Stimulated activated CD8-positive, alpha-beta memory T cell treated with anti-CD3 and anti-CD28 coated beads, Interleukin-4, amount 100 ng/mL, for 1 hour (primary cell): ENCODE data around the gene SLC10A1.
"Not testable (repeated sequence)": the region's sequence is repeated elsewhere in the genome, so short reads cannot be mapped to it uniquely, and the experiment has no call there.

Experiments used
- DNase-seq, 2 donors: peaks; one replicate each; pipeline ENCODE4 v3.0.0-alpha.2; 2020; ENCODE audit warnings: low read depth in 2 of 2, low spot score in 1 of 2

Gene SLC10A1

DNA sequence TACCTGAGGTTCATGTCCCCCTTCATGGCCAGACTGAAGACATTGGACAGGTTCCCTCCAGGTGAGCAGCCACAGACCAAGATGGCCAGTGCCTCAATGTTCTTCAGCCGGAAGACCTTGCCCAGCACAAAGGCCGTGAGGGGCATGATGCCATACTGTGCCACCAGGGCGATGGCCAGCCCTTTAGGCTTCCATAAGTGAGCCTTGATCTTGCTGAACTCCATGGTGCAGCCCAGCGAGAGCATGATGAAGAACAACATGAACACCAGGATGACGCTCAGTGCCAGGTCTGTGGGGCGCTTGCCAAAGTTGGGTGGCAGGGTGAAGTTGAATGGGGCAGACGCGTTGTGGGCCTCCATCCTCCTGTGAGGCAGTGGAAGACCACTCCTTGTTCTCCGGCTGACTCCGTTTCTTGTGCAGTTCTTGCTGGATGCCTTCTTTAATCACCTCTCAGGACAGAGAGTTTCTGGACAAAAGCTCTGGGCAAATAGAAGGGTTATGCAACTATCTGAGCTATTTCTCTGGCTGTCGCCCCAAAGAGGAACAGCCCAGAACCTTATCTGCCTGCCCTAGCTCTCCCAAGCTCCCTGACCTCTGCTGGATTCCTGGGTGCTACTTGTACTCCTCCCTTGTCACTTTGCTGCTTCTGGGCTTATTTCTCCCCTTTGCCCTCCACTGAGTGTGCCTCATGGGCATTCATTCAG lies at the start of gene SLC10A1:
TSS of gene SLC10A1 (minus strand) at position 445 of the 704 bp plus-strand sequence. CDS start at position 359, 86 bp downstream.
- no peak for DNase-seq

DNA sequence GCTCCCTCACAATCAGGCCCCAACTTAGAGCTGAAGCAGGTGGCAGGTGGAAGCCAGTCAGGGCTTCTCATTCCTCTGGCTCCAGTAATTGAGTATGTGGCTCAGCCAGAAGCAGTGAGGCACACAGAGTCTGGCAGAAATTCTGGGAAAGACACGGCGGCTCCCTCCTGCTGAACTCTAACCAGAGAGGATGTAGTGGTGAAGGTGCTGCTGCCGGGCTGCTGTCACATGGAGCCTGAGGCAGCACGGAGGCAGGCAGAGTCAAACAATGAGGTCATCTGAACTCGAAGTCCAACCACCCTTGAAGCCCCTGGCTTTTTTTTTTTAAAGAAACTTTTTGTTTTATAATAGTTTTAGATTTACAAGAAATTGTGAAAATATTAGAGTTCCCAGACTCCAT lies 48.7 kb upstream of the SLC10A1 start:
- DNase-seq: no peak

DNA sequence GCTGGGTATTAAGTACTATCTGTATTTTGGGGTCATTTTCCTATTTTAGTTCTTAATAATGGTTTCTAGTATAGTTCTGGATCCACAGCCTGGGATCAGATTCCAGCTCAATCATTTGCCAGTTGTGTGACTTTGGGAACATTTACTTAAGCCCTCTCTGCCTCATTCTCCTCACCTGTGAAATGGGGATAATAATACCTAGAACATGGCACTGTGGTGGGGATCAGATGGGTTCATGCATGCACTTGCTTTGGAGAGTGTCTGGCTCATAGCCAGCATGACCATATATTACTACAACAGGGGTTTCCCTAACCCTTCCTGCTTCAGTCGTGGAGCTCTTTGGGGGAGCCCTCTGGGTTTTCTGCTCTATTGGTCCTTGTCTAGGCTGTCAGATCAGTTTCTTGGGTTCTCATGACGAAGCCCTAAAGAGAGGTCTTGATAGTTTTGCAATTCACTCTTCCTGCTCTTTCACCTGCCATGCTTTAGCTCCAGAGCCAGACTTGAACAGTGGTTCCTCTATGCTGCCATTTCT lies 48.1 kb upstream of the SLC10A1 start:
- no peak for DNase-seq

DNA sequence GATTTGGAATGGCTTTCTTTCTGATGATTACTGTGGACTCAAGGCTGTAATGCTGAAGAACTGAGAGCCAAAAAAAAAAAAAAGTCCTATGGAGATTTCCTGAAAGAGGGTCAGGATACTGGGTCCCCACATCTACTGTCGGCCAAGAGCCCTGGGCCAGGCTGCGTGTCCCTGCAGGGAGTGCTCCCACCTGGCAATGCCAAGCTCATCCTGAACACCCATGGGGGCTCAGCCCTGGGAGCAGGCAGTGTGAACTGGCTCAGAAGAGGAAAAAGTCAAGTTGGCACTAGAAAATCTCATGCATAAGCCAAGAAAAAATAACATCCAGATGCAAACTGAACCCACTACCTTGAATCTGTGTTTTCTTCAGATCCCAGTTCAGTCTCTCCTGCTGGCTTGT lies 47.1 kb upstream of the SLC10A1 start:
- DNase-seq: no peak

DNA sequence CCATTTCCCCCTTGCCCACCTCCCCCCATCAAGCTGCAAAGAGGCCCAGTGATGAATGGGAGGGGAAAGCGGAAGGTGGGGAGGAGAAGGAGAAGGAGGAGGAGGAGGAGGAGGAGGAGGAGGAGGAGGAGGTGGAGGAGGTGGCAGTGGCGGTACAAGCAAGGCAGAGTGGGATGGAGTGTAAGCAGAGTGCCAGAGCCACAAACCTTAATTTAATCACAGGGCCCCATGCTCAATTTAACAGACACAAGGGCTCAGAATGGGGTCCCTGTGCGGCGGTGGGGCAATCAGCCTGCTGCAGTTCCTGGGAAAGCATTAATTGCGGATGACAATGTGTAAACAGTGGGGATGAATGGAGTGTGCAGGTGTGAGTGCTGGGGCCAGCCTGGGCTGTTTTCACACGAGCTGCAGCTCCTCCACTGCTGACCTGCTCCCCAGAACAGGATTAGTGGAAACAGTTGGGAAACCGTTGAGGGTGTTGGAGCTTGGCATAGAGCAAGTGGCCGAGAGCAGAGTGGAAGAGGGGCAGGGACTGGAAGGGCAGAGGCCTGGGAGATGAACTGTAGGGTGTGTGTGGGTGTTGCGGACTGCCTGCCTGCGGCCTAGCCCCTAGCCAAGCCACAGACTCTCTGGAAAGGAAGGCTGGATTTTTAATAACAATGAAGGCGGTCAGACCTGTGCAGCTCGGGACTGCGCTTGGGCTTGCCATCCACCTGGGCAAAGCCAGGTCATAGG lies 45.8 kb upstream of the SLC10A1 start:
- no peak for DNase-seq

DNA sequence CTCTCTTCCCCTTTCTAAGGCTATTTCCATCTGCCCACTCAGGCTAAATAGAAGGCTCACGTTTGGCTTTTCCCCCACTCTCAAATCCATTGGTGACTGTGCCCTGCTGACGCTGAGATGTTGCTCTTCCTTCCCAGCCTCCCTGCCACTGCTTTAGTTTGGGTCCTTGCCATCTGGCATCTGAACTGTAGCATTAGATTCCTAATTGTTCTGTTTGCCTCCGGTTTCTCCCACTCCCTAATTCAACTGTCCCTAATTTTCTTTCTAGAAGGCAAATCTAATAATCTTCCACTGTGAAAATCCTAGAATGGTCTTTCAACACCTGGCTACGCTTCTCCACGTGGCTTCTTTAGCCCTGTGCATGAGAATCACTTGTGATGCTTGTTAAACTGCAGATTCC lies 44.6 kb upstream of the SLC10A1 start:
- DNase-seq: no peak

DNA sequence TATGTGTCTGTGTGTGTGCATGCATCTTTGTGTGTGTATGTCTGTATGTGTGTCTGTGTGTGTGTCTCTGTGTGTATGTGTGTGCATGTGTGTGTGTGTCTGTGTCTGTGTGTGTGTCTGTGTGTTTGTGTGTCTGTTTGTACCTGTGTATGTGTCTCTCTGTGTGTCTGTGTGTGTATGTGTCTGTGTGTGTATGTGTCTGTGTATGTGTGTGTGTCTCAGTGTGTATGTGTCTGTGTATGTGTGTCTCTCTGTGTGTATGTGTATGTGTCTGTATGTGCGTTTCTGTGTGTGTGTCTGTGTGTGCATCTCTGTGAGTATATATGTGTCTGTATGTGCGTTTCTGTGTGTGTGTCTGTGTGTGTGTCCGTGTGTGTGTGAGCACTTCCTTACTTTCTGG lies 42.6 kb upstream of the SLC10A1 start:
- no peak for DNase-seq

DNA sequence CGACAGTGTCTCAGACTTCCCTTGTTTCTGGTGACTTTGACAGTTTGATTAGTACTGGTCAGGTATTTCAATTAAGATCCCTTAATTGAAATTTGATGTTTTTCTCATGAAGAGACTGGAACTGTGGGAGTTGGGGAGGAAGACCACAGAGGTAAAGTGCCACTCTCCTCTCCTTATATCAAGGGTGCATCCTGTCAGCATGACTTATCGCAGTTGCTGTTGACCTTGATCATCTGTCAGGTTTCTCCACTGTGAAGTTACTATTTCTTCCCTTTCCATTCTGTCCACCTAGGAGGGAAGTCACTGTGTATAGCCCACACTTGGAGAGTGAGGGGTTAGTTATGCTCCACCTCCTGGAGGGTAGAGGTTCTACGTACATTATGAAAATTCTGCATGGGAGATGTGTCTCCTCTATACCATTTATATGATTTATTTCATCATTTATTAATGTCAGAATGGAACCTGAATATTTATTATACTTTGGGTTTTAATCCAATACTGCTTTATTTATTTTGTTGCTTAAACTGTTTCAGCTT lies 41.9 kb upstream of the SLC10A1 start:
- no peak for DNase-seq

DNA sequence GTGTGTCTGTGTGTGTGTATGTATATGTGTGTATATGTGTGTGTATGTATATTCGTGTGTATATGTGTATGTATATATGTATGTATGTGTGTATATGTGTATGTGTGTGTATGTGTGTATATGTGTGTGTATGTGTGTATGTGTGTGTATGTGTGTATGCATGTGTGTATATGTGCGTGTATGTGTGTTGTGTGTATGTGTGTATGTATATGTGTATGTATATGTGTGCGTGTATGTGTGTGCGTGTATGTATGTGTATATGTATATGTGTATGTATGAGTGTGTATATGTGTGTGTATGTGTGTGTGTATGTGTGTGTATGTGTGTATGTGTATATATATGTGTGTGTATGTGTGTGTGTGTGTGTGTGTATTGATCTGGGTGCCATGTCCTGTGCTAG lies 31.8 kb upstream of the SLC10A1 start:
- no peak for DNase-seq

DNA sequence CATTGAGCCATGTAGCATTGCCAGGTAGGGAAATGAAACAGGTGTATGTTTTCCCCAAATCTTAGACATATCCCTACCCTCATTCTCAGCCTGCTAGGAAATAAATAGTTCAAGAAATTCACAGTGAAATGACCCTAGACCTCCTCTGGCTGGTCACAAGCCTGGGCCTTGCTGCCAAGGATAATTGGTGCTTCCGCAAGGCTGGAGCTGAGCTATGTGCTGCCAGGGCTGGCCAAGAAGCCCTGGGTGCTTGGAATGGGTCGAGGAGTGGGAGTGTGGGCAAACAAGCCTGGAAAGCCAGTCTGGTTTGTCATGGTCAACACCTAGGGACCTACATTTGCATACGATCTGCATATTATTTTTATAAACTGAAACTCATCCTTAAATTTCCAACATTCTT lies 31.3 kb upstream of the SLC10A1 start:
- DNase-seq: no peak

DNA sequence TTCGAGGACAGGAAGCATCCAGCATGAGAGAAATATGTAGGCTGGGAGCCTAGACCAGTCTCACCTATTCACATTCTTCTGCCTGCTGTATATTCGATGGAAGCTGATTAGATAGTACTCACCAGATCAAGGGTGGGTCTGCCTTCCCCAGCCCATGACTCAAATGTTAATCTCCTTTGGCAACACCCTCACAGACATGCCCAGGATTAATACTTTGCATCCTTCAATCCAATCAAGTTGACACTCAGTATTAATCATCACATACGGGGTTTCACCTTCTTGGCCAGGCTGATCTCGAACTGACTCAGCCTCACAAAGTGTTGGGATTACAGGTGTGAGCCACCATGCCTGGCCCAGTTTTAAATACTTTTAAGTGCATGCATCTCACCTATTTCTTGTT lies 30.5 kb upstream of the SLC10A1 start:
- DNase-seq: no peak

DNA sequence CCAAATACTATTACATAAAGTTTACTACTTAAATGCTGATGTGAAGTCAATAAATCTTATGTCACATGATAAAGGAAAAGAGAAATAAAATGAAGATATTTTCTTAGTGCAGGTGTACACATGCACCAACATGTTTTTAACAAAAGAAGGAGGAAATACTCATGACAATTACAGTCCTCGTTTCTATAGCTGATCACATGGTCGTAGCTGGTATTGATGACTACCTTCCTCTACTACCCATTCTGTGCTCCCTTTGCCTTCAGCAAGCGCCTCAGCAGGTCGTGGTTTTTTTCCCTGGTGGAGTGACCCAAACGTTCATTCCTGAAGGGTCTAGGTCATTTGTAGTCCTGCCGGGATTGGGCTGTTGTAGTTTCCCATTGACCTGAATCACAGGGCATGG lies 25.4 kb upstream of the SLC10A1 start:
- DNase-seq: no peak

DNA sequence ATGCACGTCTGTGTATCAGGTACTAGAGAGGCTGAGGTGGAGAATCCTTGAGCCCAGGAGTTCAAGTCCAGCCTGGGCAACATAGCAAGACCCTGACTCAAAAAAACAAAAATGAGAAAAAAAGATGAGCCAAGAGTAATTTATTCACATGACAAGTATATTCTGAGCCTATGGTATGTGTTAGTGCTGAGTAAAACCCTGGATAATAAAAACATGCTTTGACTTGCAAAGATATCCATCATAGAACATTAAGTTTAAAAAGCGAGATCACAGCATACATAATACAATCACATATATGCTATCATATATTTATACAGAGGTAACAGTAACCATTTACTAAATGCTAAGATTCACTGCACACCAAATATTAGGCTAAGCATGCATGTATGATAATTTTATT lies 23.9 kb upstream of the SLC10A1 start:
- DNase-seq: no peak

DNA sequence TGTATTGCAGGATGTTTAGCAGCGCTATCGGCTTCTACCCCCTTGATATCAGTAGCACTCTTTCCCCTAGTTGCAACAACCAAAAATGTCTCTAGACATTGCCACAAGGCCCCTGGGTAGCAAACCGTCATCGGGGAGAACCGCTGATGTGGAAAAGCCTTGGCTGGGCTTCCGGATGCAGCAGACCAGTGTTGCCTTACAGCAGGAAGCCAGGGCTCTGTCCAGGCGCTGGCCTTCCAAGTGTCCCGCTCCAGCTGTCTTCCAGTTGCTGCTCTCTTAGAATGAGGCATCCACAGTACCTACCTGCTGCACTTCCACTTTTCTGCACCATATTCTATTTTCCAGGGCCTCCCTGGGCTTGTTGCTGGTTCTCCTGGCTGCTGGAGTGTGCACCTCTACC lies 22.6 kb upstream of the SLC10A1 start:
- DNase-seq: no peak

DNA sequence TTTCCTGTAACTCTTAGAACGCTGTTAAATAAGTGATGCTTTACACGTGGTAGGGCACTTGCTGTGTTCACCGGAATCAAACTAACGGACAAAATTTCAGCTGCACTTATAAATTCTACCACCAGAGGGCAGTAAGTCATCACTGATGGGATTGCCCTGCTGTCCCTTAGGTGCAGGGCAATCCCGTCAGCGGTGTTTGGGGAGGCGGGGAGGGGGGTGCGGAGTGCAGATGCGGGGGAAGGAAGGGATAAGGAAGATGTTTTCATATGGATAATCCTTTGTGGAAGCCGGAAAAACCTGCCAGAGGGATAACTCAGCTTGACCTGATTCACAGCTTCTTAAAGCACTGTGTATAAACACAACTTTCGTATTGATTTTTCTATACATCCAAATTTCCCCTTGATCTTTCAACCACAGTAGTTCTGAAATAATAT lies 21.7 kb upstream of the SLC10A1 start:
- DNase-seq: peak in 1 of 2 donors; percentile 5

DNA sequence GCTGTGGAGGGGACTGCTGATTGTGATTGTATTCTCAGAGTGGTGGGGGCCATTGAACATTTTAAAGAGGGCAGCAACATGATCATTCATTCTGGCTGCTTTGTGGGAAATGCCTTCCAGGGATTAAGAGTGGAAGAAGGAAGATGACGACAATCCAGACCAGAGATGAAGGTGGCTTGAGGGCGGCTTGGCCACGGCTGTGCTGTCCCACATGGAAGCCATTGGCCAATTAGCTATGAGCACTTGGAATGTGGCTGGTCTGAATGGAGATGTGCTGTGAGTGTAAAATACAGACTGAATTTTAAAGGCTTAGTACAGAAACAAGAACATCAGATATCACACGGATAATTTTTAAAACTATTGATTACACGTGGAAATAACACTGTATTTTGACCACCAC lies 19.2 kb upstream of the SLC10A1 start:
- DNase-seq: no peak

DNA sequence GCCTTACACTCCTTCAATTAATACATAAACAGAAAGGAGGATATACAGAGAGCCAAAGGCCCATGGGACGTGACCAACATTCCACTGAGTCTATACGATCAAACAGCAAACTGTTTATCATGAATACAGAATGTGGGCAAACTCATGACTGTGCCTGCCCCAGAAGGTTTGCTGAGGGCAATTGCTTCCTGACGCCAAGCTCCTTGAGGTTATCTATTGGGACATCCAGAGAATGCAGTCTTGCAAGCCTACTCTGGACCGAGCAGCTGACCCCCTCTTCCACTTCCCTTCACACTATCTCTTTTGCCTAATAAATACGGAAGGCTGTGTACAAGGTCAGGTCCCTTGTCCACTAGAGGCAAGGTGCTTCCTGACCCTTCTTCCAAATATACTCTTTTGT lies 18.5 kb upstream of the SLC10A1 start:
- no peak for DNase-seq

DNA sequence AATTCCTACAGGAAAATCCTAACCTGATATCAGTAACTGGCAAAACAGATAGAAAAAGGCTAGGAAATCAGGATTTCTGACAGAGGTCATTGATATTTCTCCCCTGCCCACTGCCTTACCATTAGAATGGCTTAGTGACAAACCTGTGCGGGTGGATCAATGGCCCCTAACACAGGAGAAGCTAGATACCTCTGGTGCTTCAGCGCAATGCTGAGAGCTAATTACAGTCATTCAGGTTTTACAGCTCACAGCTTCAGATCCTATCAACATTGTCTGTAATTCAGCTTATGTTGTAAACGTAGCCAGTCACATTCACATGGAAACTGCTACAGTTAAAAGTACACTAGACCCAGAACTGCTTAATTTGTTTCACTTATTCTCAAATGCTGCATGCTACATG lies 17.4 kb upstream of the SLC10A1 start:
- DNase-seq: no peak

DNA sequence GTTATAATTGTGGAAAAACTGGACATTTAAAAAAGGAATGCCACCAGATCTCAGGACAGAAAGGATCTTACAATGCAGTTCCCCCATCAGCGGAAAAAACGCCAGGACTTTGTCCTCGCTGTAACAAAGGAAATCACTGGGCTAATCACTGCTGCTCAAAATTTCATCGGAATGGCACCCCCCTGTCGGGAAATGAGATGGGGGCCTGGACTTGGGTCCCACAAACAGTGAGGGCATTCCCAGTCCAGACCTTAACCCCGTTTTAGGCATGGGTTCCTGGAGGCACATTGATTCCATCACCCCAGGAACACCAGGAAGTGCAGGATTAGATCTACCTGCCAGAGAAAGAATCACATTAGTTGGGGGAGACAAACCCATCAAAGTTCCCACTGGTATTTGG lies 16.3 kb upstream of the SLC10A1 start:
- not testable (repeated sequence) for DNase-seq

DNA sequence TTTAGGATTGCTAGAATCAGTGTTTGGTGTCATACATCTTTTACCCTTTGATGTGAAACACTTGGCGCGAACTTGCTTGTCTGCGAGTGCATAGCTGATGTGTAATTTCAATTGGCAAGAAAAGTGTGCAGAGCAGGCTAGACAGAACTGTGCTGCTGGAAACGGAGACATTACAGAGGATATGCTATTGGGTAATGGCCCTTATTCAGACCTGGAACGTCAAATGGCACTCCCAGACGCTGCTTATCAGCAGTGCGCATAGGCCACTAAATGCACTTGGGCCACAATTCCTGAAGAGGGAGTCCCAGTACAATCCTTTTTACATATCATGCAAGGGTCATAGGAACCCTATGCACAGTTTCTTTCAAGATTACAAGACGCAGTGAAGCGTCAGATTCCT lies 15.7 kb upstream of the SLC10A1 start:
- DNase-seq: no peak

DNA sequence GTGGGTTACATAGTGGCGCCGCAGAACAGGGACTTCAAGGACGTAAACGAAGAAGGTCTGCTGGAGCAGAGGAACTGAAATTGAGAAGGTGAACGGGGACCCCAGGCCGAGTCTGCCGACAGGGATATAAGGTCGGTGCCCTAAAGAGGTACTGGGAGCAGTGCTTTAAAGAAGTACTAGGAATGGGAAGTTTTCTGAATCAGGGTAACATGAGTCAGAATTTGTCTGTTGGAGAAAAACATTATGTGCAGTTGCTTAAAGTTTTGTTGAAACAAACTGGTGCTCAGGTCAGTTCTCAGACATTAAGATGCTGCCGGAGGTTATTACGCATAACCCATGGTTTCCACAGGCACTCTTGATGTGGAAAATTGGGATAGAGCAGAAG lies 14.8 kb upstream of the SLC10A1 start:
- no peak for DNase-seq

DNA sequence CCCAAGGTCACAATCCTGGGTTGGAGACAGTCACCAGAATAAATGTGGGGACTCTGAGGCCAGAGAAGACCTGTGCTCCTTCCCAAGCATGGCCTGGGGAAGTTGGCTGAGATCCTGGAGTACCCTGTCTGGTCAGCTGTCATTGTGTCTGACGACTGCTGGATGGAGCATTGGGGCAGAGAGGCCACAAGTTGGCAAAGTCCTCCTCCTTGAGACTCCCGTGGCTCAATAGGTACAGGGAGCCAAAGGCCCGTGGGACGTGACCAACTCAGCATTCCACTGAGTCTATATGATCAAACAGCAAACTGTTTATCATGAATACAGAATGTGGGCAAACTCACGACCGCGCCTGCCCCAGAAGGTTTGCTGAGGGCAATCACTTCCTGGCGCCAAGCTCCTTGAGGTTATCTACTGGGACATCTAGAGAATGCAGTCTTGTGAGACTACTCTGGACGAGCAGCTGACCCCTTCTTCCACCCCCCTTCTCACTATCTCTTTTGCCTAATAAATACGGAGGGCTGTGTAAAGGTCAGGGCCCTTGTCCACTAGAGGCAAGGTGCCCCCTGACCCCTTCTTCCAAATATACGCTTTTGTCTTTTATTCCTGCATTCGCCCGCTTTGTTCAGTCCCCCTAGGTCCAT lies 14.3 kb upstream of the SLC10A1 start:
- no peak for DNase-seq
